GM21515 (cell line): ENCODE results near the gene HSD17B1.
A peak's percentile ranks its signal among the peaks of the same experiment; 100 is the strongest.

ENCODE experiments used
- ATAC-seq: cut with Tn5 transposase; IDR thresholded peaks from one replicate; pipeline ENCODE4 v1.9.1; 2021; ENCODE audit not compliant: unreplicated experiment

The HSD17B1 gene

GRCh38 chr17:42565523-42566214, 12.9 kb downstream of the HSD17B1 start:
- no peak for ATAC-seq

GRCh38 chr17:42566215-42566882, 13.6 kb downstream of the HSD17B1 start:
- no peak for ATAC-seq

GRCh38 chr17:42566883-42567573, 14.3 kb downstream of the HSD17B1 start, which contains the start of gene MLX:
MLX (plus strand) TSS chr17:42567100; CDS start chr17:42567125, 25 bp downstream.
- ATAC-seq = no peak

- ATAC-seq = no peak
These were observed 15.8 kb downstream of the HSD17B1 start for GRCh38 chr17:42568341-42569111.

GRCh38 chr17:42571435-42572225, 18.9 kb downstream of the HSD17B1 start:
- no peak for ATAC-seq

- ATAC-seq = no peak
These were observed 20.4 kb downstream of the HSD17B1 start for GRCh38 chr17:42573095-42573494.

GRCh38 chr17:42574463-42574862, 21.7 kb downstream of the HSD17B1 start:
- ATAC-seq = no peak

DNA sequence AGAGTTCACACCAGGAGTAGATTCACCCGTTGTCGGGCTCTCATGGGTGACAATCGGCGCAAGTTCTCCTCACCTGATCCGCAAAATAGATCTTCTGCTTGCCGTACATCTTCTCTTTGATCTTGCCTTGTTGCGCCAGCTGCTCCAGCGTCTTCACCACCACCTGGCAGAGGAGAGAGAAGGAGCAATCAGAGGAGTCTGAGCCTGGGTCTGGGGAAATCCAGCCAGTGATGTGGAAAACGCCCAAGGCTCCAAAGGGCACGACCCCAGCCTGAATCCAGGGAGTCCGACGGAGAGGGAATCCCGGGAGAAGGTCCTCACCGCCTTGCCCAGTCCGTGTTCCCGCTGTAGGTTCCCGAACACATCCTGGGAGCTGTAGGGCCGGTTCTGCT, 24.4 kb downstream of the HSD17B1 start:
- no peak for ATAC-seq

GRCh38 chr17:42577532-42578281, 25.0 kb downstream of the HSD17B1 start, which contains the start of gene PSMC3IP:
PSMC3IP (minus strand) TSS chr17:42577729; CDS start chr17:42577686, 43 bp downstream.
- peak; percentile 65 for ATAC-seq

DNA sequence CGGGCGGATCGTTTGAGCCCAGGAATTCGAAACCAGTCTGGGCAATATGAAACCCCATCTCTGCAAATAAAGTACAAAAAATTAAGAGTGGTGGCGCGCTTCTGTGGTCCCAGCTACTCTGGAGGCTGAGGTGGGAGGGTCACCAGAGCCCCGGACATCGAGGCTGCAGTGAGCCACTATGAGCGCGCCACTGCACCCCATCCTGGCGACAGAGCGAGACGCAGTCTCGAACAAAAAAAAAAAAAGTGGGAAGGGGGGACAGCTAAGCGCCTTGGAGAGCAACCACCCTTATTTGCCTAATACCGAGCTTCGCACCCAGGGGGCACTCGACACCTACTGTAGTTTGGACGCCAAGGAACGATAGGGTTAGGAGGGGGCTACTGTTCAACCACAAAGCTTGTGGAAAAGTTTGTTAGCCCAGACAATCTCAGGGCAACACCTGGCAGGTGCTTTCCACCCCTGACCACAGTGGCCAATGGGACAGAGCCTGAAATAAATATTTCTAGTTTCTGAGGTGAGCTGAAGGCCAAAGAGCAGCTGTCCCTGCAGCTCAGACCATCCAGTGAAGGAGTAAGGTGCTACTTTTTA, 25.7 kb downstream of the HSD17B1 start:
- ATAC-seq = peak; percentile 44

DNA sequence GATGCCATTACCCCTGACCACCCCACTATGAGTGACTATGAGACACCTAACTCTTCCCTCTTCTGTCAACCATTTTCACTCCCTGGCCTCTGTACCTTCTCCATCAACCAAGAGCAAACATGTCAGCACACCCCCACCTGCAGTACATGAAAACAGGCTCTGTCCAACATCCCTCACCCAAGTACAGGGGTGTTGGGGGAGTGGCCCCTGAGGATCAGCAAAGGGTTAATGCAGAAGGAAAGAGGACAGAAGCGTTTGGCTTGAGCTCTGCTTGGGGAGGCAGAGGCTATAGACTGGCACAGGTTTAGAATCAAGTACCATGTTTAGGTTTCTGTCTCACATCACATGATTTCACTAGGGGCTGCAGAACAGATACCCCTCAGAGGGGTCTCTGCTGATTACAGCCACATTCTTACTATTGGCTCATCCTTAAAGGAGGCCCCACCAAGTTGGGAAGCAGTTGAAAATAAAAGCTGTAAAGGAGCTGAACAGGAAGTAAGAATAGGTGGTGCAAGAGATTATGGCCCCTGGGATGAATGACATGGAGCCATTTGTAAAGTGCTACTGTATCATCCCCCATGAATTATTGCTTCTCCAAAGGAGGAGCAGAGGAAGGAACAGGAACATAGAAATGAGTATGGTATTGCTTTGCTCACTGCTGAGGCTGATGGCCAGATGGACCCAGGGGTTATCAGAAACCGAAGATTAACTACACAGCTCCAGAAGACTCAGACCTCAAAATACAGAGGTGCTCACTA, 27.2 kb downstream of the HSD17B1 start:
- ATAC-seq = no peak

DNA sequence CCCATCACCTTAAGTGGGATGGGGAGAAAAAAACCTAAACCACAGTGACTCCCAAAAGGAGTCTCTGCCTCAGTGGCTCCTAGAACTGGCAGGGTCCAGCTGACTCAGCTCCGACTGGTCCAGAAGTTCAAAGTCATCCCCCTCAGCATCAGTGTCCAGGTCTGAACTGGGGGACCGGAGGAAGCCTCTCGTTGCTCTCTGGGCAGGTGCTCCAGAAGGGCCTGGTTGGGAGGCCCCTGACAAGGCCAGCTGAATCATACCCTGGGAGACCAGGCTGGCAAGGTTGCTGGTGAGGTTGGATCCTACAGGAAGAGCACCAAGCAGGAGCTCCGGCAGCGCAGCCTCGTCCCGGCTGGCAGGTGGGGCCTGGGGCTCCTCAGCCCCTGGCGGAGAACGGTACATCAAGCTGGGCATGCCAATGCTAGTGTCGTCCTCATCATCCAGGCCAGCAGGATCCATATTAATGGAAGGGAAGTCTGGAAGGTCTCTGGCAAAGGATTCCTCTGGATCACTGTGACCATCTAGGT, 29.1 kb downstream of the HSD17B1 start:
- ATAC-seq = no peak

DNA sequence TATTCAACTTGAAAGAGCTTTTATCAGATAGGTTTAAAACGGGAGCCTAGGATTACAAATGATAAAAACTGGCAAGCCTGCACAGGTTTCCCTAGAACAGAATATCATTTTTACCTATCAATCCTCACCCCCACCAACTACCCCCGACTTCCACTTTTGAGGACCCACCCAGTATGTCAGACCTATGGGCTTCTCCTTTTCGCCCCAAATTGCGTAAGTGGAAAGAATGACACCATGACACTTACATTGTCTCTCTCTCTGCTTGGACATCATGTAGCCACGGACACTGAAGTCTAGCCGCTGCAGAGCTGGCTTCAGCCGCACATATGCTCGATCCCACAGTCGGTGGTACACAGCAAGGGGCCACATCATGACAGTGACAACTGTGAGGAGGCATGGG, 32.2 kb downstream of the HSD17B1 start:
- ATAC-seq = no peak

DNA sequence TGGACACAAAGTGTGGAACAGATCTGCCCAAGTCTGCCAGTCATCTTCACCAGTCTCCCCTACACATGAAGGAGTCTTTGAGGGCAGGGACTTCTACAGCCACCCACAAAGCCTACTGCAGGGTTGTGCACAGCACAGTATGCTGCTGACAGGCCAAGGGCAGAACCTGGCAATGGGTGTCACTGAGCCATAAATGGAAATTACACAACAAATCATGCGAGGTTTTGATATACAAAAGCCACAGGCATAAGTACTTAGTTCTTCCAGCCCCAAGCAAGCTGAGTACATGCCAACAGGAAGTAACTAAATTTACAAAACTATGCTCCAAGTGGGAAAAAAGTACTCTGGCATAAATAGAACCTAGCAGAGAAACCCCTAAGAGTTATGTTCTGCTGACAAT, 32.6 kb downstream of the HSD17B1 start:
- no peak for ATAC-seq

GRCh38 chr17:42586514-42587230, 33.9 kb downstream of the HSD17B1 start:
- no peak for ATAC-seq

GRCh38 chr17:42590886-42591285, 38.2 kb downstream of the HSD17B1 start:
- no peak for ATAC-seq

DNA sequence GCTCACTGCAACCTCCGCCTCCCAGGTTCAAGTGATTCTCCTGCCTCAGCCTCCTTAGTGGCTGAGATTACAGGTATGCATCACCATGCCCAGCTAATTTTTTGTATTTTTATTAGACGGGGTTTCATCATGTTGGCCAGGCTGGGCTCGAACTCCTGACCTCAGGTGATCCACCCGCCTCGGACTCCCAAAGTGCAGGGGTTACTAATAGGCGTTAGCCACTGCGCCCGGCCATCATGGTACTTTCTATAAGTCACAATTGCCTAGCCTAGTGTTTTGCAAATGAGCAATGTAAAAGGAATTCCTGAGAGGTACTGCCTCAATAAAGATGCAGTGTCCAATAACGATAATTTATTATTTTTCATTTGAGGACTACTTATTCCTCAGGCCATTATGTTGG, 38.7 kb downstream of the HSD17B1 start:
- ATAC-seq = no peak

- no peak for ATAC-seq
These were observed 43.7 kb downstream of the HSD17B1 start for GRCh38 chr17:42596386-42596785.
